Left cardiac atrium (tissue), 4 donors: Measurements from ENCODE around the gene RANBP1. TPM values are rescaled to one million over a fixed set of nuclear protein-coding genes. Genes with fewer than 3 reads are reported as not detected.
A peak's percentile ranks its signal among the peaks of the same experiment; 100 is the strongest.

Experiments
- ATAC-seq, 2 donors: fragments of 200-7000 bp; cut with Tn5 transposase; one replicate each; pipeline ENCODE4 v1.9.1; 2020; ENCODE audit warnings: mild to moderate bottlenecking in 2 of 2, moderate library complexity in 2 of 2
- DNase-seq: peaks from one replicate; pipeline ENCODE4 v3.0.0-alpha.2; 2020
- intact Hi-C, 2 donors: fragments of 100-400 bp; cut with DNase I; formaldehyde crosslinking; loops; one replicate each; pipeline versions ENCODE4 v1.14.1 to v1.15.1; 2022 to 2023
- total RNA-seq, 2 donors: library from RNA; stranded (reverse); fragmentation: NEBNext Ultra II Directional; extraction: Animal tissue kit (Norgen Biotek cat#: 25700); gene quantifications; one replicate each; pipeline ENCODE4 v1.2.1, GENCODE V29; 2021
- donor health status: DM: no; HTN: yes; CAD: no.
- donor health status: DM: no; HTN: yes; CAD: no; lungs with severe emphysema.
- donor health status: DM: yes; HTN: yes; CAD: no.
- donor health status: Dilated cardiomyopathy.

RANBP1 gene
- total RNA-seq, 2 donors from 2014 or later: 38.3 to 50.4 TPM

GRCh38 chr22:20086763-20087162 is 29.1 kb upstream of the RANBP1 start:
- ATAC-seq: no peak
- intact Hi-C loops: no loop called here
- DNase-seq: no peak

GRCh38 chr22:20087319-20088262 is 28.3 kb upstream of the RANBP1 start:
- intact Hi-C loops: no loop called here
- ATAC-seq: no peak
- DNase-seq: no peak

- no peak for ATAC-seq
- DNase-seq: no peak
- intact Hi-C loops: no loop called here
Observed at GRCh38 chr22:20088263-20088648, 27.6 kb upstream of the RANBP1 start.

- no peak for DNase-seq
- intact Hi-C loops: no loop called here
- no peak for ATAC-seq
Observed at GRCh38 chr22:20089226-20089976, 26.5 kb upstream of the RANBP1 start.

GRCh38 chr22:20089977-20090729 is 25.8 kb upstream of the RANBP1 start:
- ATAC-seq: no peak
- intact Hi-C loops: no loop called here
- DNase-seq: no peak

- intact Hi-C loops: no loop called here
- DNase-seq: no peak
- no peak for ATAC-seq
Observed at GRCh38 chr22:20090730-20091240, 25.1 kb upstream of the RANBP1 start.

- no peak for ATAC-seq
- DNase-seq: no peak
- intact Hi-C loops: no loop called here
Observed at GRCh38 chr22:20091690-20092476, 24.0 kb upstream of the RANBP1 start.

GRCh38 chr22:20092477-20092854 is 23.4 kb upstream of the RANBP1 start:
- no peak for ATAC-seq
- DNase-seq: no peak
- intact Hi-C loops: no loop called here

- peak; percentile 85 to 91 for ATAC-seq
- intact Hi-C loops: no loop called here
- no peak for DNase-seq
Observed at GRCh38 chr22:20093418-20094196, 22.3 kb upstream of the RANBP1 start.

GRCh38 chr22:20094197-20094807 is 21.6 kb upstream of the RANBP1 start:
- ATAC-seq: no peak
- no peak for DNase-seq
- intact Hi-C loops: no loop called here

- no peak for DNase-seq
- intact Hi-C loops: no loop called here
- ATAC-seq: no peak
Observed at GRCh38 chr22:20095521-20095920, 20.4 kb upstream of the RANBP1 start.

GRCh38 chr22:20096574-20097420 is 19.1 kb upstream of the RANBP1 start:
- DNase-seq: no peak
- intact Hi-C loops: no loop called here
- ATAC-seq: no peak

- DNase-seq (no peak), ATAC-seq (no peak)
- intact Hi-C loops: no loop called here
Observed at GRCh38 chr22:20099099-20099711, 16.7 kb upstream of the RANBP1 start.

GRCh38 chr22:20101638-20102037 is 14.3 kb upstream of the RANBP1 start:
- ATAC-seq (no peak), DNase-seq (peak; percentile 17)
- intact Hi-C loops: no loop called here

GRCh38 chr22:20102203-20102780 is 13.6 kb upstream of the RANBP1 start:
- no peak for ATAC-seq
- intact Hi-C loops: no loop called here
- peak; percentile 18 for DNase-seq
